Measurements from ENCODE around the gene NUDT17.
A peak's percentile ranks its signal among the peaks of the same experiment; 100 is the strongest.
"Not testable (repeated sequence)": the region's sequence is repeated elsewhere in the genome, so short reads cannot be mapped to it uniquely, and the experiment has no call there.

Gene NUDT17

GRCh38 chr1:145830810-145831209, 14.6 kb upstream of the NUDT17 start:
- H3K4me1 ChIP-seq (ENCODE audit: control insufficient read depth, insufficient read depth, low read length); POLR2A ChIA-PET; H3K4me3 ChIP-seq (ENCODE audit: low read depth, low read length); H3K27ac ChIP-seq (ENCODE audit: extremely low read depth, low read depth, low read length); H3K9me3 ChIP-seq (ENCODE audit: control insufficient read depth, insufficient read depth, low read depth, low read length): not testable (repeated sequence)
- TF ChIP-seq ZNF121 (tag by site-specific recombination; IDR thresholded peaks at IDR 0.05) = peak; percentile 97
- H3K36me3 ChIP-seq (ENCODE audit: control insufficient read depth in 2 of 2, insufficient read depth in 1 of 2, low read length in 2 of 2) = peaks cover 75 to 95% of the 10 kb centered on the region in 2 experiments
- CTCF ChIA-PET = interaction anchor here (13.7 kb wide), 1 partner anchor 16 kb away, joined by 112 read pairs; the partner anchor contains the start of gene NUDT17

GRCh38 chr1:145837656-145838055, 7.8 kb upstream of the NUDT17 start:
- no peaks in the 10 kb centered on the region for H3K9me3 ChIP-seq (ENCODE audit: control insufficient read depth, insufficient read depth, low read depth, low read length)
- TF ChIP-seq KLF8 (tag by site-specific recombination; IDR thresholded peaks at IDR 0.05) = no peak
- H3K27ac ChIP-seq (ENCODE audit: extremely low read depth, low read depth, low read length) = no peak overlapping the region
- POLR2A ChIA-PET = interaction anchor here (1.2 kb wide), 1 partner anchor 14 kb away, joined by 3 read pairs; the partner anchor contains the start of genes POLR3C and RNF115
- no peaks in the 10 kb centered on the region for H3K4me1 ChIP-seq (ENCODE audit: control insufficient read depth, insufficient read depth, low read length)
- peaks cover 74 to 98% of the 10 kb centered on the region in 2 experiments for H3K36me3 ChIP-seq (ENCODE audit: control insufficient read depth in 2 of 2, insufficient read depth in 1 of 2, low read length in 2 of 2)
- CTCF ChIA-PET = interaction anchor here (13.7 kb wide), 1 partner anchor 9 kb away, joined by 112 read pairs; the partner anchor contains the start of gene NUDT17
- H3K4me3 ChIP-seq (ENCODE audit: low read depth, low read length) = no peak overlapping the region

GRCh38 chr1:145843031-145843430, 2.4 kb upstream of the NUDT17 start:
- Histone ChIP-seq H3K27ac (ENCODE audit: extremely low read depth, low read depth, low read length) (no peak overlapping the region), H3K4me3 (ENCODE audit: low read depth, low read length) (no peak overlapping the region), H3K4me1 (ENCODE audit: control insufficient read depth, insufficient read depth, low read length) (0 out of 2 replicates have a peak, but pooled peaks cover 3% of the 10 kb centered on the region), H3K9me3 (ENCODE audit: control insufficient read depth, insufficient read depth, low read depth, low read length) (no peaks in the 10 kb centered on the region), H3K36me3 (ENCODE audit: control insufficient read depth in 2 of 2, insufficient read depth in 1 of 2, low read length in 2 of 2) (peaks cover 33 to 64% of the 10 kb centered on the region in 2 experiments)
- ChIA-PET POLR2A (interaction anchor here (0.8 to 9.0 kb wide), 2 partner anchors 15 to 43 kb away, joined by 3 to 127 read pairs; partner anchors contain the start of genes ANKRD35 and PIAS3), CTCF (interaction anchor here (0.6 to 8.6 kb wide), 4 partner anchors 16 to 72 kb away, joined by 3 to 190 read pairs (median 25); partner anchors contain the start of genes ITGA10 and PIAS3)
- TF ChIP-seq HOXD13 (CRISPR knock-in tag; IDR thresholded peaks at IDR 0.05; ENCODE audit: borderline replicate concordance) (no peak), ZNF791 (tag by site-specific recombination; IDR thresholded peaks at IDR 0.05) (no peak), ZSCAN16 (tag by site-specific recombination; IDR thresholded peaks at IDR 0.05) (no peak), PBX3 (CRISPR knock-in tag; IDR thresholded peaks at IDR 0.05) (no peak), ZNF37A (tag by site-specific recombination; IDR thresholded peaks at IDR 0.05) (no peak), ZNF302 (tag by site-specific recombination; IDR thresholded peaks at IDR 0.05; ENCODE audit: low read depth) (no peak), KLF10 (tag by site-specific recombination; IDR thresholded peaks at IDR 0.05) (no peak)

DNA sequence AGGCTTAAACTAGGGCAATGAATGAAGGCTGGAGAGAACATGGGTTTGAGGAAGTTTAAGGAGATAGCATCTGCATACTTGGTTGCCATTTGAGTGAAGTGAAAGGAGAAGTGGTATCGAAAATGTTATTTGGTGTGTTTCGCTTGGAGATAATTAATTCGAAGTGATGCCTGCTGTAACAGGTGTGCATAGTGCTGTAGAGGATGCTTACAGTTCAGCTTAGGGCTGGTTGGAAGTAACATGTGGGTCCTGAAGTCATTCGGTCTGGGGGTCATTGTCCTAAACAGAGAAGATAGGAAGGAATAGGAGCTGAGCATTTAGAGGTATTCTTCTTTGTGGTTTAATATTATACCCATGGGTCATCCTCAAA, 301 bp upstream of the NUDT17 start:
- ChIA-PET CTCF (interaction anchor here (0.5 to 8.6 kb wide), 34 partner anchors 13 to 185 kb away, joined by 3 to 190 read pairs (median 5); partner anchors contain the start of genes ANKRD34A, HJV, ITGA10 and LIX1L), POLR2A (interaction anchor here (0.5 to 9.0 kb wide), 10 partner anchors 10 to 193 kb away, joined by 3 to 127 read pairs (median 7); partner anchors contain the start of genes PIAS3, POLR3C, RBM8A and RNF115)
- no peak overlapping the region for H3K27ac ChIP-seq (ENCODE audit: extremely low read depth, low read depth, low read length)
- peaks cover 15 to 64% of the 10 kb centered on the region in 2 experiments for H3K36me3 ChIP-seq (ENCODE audit: control insufficient read depth in 2 of 2, insufficient read depth in 1 of 2, low read length in 2 of 2)
- no peaks in the 10 kb centered on the region for H3K9me3 ChIP-seq (ENCODE audit: control insufficient read depth, insufficient read depth, low read depth, low read length)
- peak overlapping the region; percentile 60 for H3K4me3 ChIP-seq (ENCODE audit: low read depth, low read length)
- H3K4me1 ChIP-seq (ENCODE audit: control insufficient read depth, insufficient read depth, low read length) = 0 out of 2 replicates have a peak, but pooled peaks cover 3% of the 10 kb centered on the region
- no peak for TF ChIP-seq ZNF214 (tag by site-specific recombination; IDR thresholded peaks at IDR 0.05; ENCODE audit: borderline replicate concordance)
- TF ChIP-seq ZNF335 (tag by site-specific recombination; conservative IDR thresholded peaks at IDR 0.05) = peak; percentile 68
- TF ChIP-seq ZNF433 (tag by site-specific recombination; IDR thresholded peaks at IDR 0.05; ENCODE audit: low read depth) = no peak
- TF ChIP-seq ZNF292 (tag by site-specific recombination; IDR thresholded peaks at IDR 0.05; ENCODE audit: borderline replicate concordance, low read depth) = no peak
- TF ChIP-seq ZNF280D (tag by site-specific recombination; IDR thresholded peaks at IDR 0.05) = no peak
- TF ChIP-seq, protein P1, sequence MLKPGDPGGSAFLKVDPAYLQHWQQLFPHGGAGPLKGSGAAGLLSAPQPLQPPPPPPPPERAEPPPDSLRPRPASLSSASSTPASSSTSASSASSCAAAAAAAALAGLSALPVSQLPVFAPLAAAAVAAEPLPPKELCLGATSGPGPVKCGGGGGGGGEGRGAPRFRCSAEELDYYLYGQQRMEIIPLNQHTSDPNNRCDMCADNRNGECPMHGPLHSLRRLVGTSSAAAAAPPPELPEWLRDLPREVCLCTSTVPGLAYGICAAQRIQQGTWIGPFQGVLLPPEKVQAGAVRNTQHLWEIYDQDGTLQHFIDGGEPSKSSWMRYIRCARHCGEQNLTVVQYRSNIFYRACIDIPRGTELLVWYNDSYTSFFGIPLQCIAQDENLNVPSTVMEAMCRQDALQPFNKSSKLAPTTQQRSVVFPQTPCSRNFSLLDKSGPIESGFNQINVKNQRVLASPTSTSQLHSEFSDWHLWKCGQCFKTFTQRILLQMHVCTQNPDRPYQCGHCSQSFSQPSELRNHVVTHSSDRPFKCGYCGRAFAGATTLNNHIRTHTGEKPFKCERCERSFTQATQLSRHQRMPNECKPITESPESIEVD (tag by site-specific recombination; IDR thresholded peaks at IDR 0.05) = no peak
- TF ChIP-seq TRIM28 (IDR thresholded peaks at IDR 0.05; ENCODE audit: borderline replicate concordance, low read length) = no peak
- TF ChIP-seq ZNF175 (tag by site-specific recombination; IDR thresholded peaks at IDR 0.05) = no peak
- TF ChIP-seq ZNF692 (tag by site-specific recombination; IDR thresholded peaks at IDR 0.05) = no peak; the same call in 1 of the 2 replicates
- TF ChIP-seq ZFP3 (tag by site-specific recombination; IDR thresholded peaks at IDR 0.05; ENCODE audit: low read depth) = no peak
- TF ChIP-seq ZNF521 (tag by site-specific recombination; IDR thresholded peaks at IDR 0.05) = no peak
